GM10266 (cell line): ENCODE data around the gene CCDC66.

Experiments used
- DNase-seq: peaks from one replicate; pipeline ENCODE4 v3.0.0; 2012; ENCODE audit errors: extremely low spot score
- CTCF ChIP-seq: IDR thresholded peaks from 2 replicates; pipeline ENCODE4 v1.5.1; 2012; ENCODE audit warnings: mild to moderate bottlenecking, low read depth; ENCODE audit not compliant: control insufficient read depth, insufficient read depth; ENCODE audit errors: missing control alignments

CCDC66 gene

GRCh38 chr3:56645407-56645806 lies 88.4 kb downstream of the CCDC66 start:
- no peak for DNase-seq
- TF ChIP-seq CTCF, result no peak

- no peak for TF ChIP-seq CTCF
- DNase-seq, result no peak
Observed at GRCh38 chr3:56654460-56654859, 97.5 kb downstream of the CCDC66 start.

GRCh38 chr3:56655709-56656108 lies 98.7 kb downstream of the CCDC66 start:
- no peak for DNase-seq

GRCh38 chr3:56664823-56665222 lies 107.8 kb downstream of the CCDC66 start:
- TF ChIP-seq CTCF, result no peak
- no peak for DNase-seq

More at GRCh38 chr3:56655709-56656108, 98.7 kb downstream of the CCDC66 start:
- no peak for TF ChIP-seq CTCF

GRCh38 chr3:56667973-56668579 lies 111.1 kb downstream of the CCDC66 start:
- no peak for TF ChIP-seq CTCF
- DNase-seq, result no peak
